GM23338 (cell line): ENCODE data around the gene SLC15A4. TPM values are rescaled to one million over a fixed set of nuclear protein-coding genes. Genes with fewer than 3 reads are reported as not detected.

Experiments
- ATAC-seq: fragments of 200-7000 bp; cut with Tn5 transposase; 3 replicates; pipeline ENCODE4 v1.9.1; 2020
- DNase-seq: peaks from one replicate; pipeline ENCODE4 v3.0.0-alpha.2; 2015; ENCODE audit warnings: low spot score
- H2AFZ ChIP-seq: fragments of 200-600 bp; sonication (generic); 2 replicates; pipeline ENCODE4 v1.8.0; 2016; ENCODE audit warnings: antibody characterized with exemption, mild to moderate bottlenecking, moderate library complexity
- H3F3A ChIP-seq: fragments of 200-600 bp; sonication (generic); replicated peaks from 2 replicates; pipeline ENCODE4 v1.8.0; 2017; ENCODE audit warnings: antibody characterized with exemption, mixed run types, low read depth
- H3K27ac ChIP-seq: fragments of 200-600 bp; sonication (generic); 2 replicates; pipeline ENCODE4 v1.6.1; 2016; ENCODE audit warnings: low read depth
- H3K27me3 ChIP-seq: fragments of 200-600 bp; sonication (generic); 2 replicates; pipeline ENCODE4 v1.8.0; 2016; ENCODE audit warnings: mild to moderate bottlenecking, mixed run types, moderate library complexity; ENCODE audit not compliant: insufficient read depth
- H3K36me3 ChIP-seq: fragments of 200-600 bp; sonication (generic); 2 replicates; pipeline ENCODE4 v1.8.0; 2016; ENCODE audit warnings: mild to moderate bottlenecking; ENCODE audit not compliant: insufficient read depth
- H3K4me1 ChIP-seq: fragments of 200-600 bp; sonication (generic); 2 replicates; pipeline ENCODE4 v1.8.0; 2016; ENCODE audit warnings: mild to moderate bottlenecking, moderate library complexity; ENCODE audit not compliant: insufficient read depth
- H3K4me2 ChIP-seq: fragments of 200-600 bp; sonication (generic); 2 replicates; pipeline ENCODE4 v1.7.1; 2017; ENCODE audit warnings: mixed run types
- H3K4me3 ChIP-seq: fragments of 200-600 bp; sonication (generic); 2 replicates; pipeline ENCODE4 v1.6.1; 2016; ENCODE audit warnings: mixed run types
- H3K79me2 ChIP-seq: fragments of 200-600 bp; sonication (generic); replicated peaks from 2 replicates; pipeline ENCODE4 v1.8.0; 2017; ENCODE audit warnings: mild to moderate bottlenecking; ENCODE audit not compliant: insufficient read depth
- H3K9me2 ChIP-seq: fragments of 200-600 bp; sonication (generic); 2 replicates; pipeline ENCODE4 v1.8.0; 2017; ENCODE audit not compliant: insufficient read depth
- H4K20me1 ChIP-seq: fragments of 200-600 bp; sonication (generic); replicated peaks from 2 replicates; pipeline ENCODE4 v1.8.0; 2017; ENCODE audit warnings: mild to moderate bottlenecking; ENCODE audit not compliant: insufficient read depth
- H3K27ac Mint-ChIP-seq: 2 replicates; pipeline ENCODE4 v1.8.0; 2020; ENCODE audit warnings: inconsistent platforms, mild to moderate bottlenecking, moderate library complexity, mixed read lengths
- H3K27me3 Mint-ChIP-seq: 3 replicates; pipeline ENCODE4 v1.8.0; 2022; ENCODE audit warnings: low read depth, mild to moderate bottlenecking, moderate library complexity, mixed read lengths, inconsistent platforms; ENCODE audit not compliant: insufficient read depth, poor library complexity
- H3K36me3 Mint-ChIP-seq: 3 replicates; pipeline ENCODE4 v1.8.0; 2021; ENCODE audit warnings: low read depth, mild to moderate bottlenecking, inconsistent platforms, moderate library complexity, mixed read lengths
- H3K4me1 Mint-ChIP-seq: 3 replicates; pipeline ENCODE4 v1.8.0; 2020; ENCODE audit warnings: mild to moderate bottlenecking, inconsistent platforms, mixed read lengths
- H3K4me3 Mint-ChIP-seq: 3 replicates; pipeline ENCODE4 v1.8.0; 2021; ENCODE audit warnings: moderate library complexity, mild to moderate bottlenecking, inconsistent platforms, mixed read lengths
- H3K9me3 Mint-ChIP-seq: 3 replicates; pipeline ENCODE4 v1.8.0; 2020; ENCODE audit warnings: moderate library complexity, mild to moderate bottlenecking, inconsistent platforms, mixed read lengths
- CREB1 ChIP-seq: fragments of 250-450 bp; sonication (Bioruptor Pico); IDR thresholded peaks from 2 replicates; pipeline ENCODE4 v1.5.0; 2020; ENCODE audit warnings: low read depth, mild to moderate bottlenecking, moderate library complexity
- ETS1 ChIP-seq: IDR thresholded peaks from 2 replicates; pipeline ENCODE4 v1.6.1; 2016; ENCODE audit warnings: antibody characterized with exemption
- EZH2 ChIP-seq: fragments of 200-600 bp; sonication (generic); IDR thresholded peaks from one replicate; pipeline ENCODE4 v1.8.0; 2017; ENCODE audit warnings: antibody characterized with exemption, mild to moderate bottlenecking, low read depth; ENCODE audit not compliant: unreplicated experiment
- EZH2phosphoT487 ChIP-seq: fragments of 200-600 bp; sonication (generic); IDR thresholded peaks from one replicate; pipeline ENCODE4 v1.8.1; 2018; ENCODE audit warnings: antibody characterized with exemption; ENCODE audit not compliant: unreplicated experiment
- JUNB ChIP-seq: IDR thresholded peaks from one replicate; pipeline ENCODE4 v1.6.1; 2016; ENCODE audit warnings: antibody characterized with exemption; ENCODE audit not compliant: unreplicated experiment
- NANOG ChIP-seq: IDR thresholded peaks from 2 replicates; pipeline ENCODE4 v1.6.1; 2016; ENCODE audit warnings: antibody characterized with exemption, borderline replicate concordance
- POLR2AphosphoS5 ChIP-seq: IDR thresholded peaks from 2 replicates; pipeline ENCODE4 v1.6.1; 2016; ENCODE audit warnings: antibody characterized with exemption, low read depth
- STAT1 ChIP-seq: IDR thresholded peaks from one replicate; pipeline ENCODE4 v1.6.1; 2016; ENCODE audit warnings: antibody characterized with exemption; ENCODE audit not compliant: unreplicated experiment
- ZNF114 ChIP-seq: fragments of 250-450 bp; sonication (Bioruptor Pico); IDR thresholded peaks from 2 replicates; pipeline ENCODE4 v1.5.0; 2020; ENCODE audit warnings: mild to moderate bottlenecking, moderate library complexity
- ZNF331 ChIP-seq: fragments of 250-450 bp; sonication (Bioruptor Pico); IDR thresholded peaks from 2 replicates; pipeline ENCODE4 v1.5.0; 2020; ENCODE audit warnings: low read depth, mild to moderate bottlenecking, moderate library complexity
- ZNF462 ChIP-seq: fragments of 250-450 bp; sonication (Bioruptor Pico); IDR thresholded peaks from 2 replicates; pipeline ENCODE4 v1.5.0; 2020; ENCODE audit warnings: mild to moderate bottlenecking, moderate library complexity
- polyA plus RNA-seq: library from polyadenylated mRNA; unstranded; fragments of >200 nt; fragmentation: Nextera tagmentation; extraction: Ambion mirVana; gene quantifications from 2 replicates; pipeline ENCODE4 v1.2.1, GENCODE V29; 2016
- total RNA-seq: library from RNA; depleted of rRNA; stranded (reverse); fragments of >200 nt; shearing (Covaris generic); gene quantifications from 2 replicates; pipeline ENCODE4 v1.2.3, GENCODE V29; 2014
- TF ChIP-seq, protein P1 (sequence below): IDR thresholded peaks from one replicate; pipeline ENCODE4 v1.6.1; 2018; ENCODE audit warnings: antibody characterized with exemption; ENCODE audit not compliant: unreplicated experiment
- TF ChIP-seq, protein P2 (sequence below), 2 experiments: fragments of 200-600 bp in 1 of 2; sonication (generic) in 1 of 2; conservative IDR thresholded peaks; 2 replicates each; pipeline versions ENCODE4 v1.5.1 to v1.6.1; 2016 to 2017; ENCODE audit warnings: antibody characterized with exemption in 2 of 2, low read depth in 2 of 2, mild to moderate bottlenecking in 2 of 2, moderate library complexity in 1 of 2

Gene SLC15A4
- total and polyA plus RNA-seq, 2 experiments from 2014 or later: 7.7 to 30.3 TPM

- Histone ChIP-seq H3K27me3 (no peaks in the 10 kb centered on the region), H3K79me2 (no peaks in the 10 kb centered on the region), H3K4me2 (no peak overlapping the region), H3F3A (no peaks in the 10 kb centered on the region), H3K27ac (no peak overlapping the region), H2AFZ (no peak overlapping the region), H4K20me1 (no peaks in the 10 kb centered on the region), H3K36me3 (0 out of 2 replicates have a peak, but pooled peaks cover 4% of the 10 kb centered on the region), H3K4me1 (no peaks in the 10 kb centered on the region), H3K9me2 (no peaks in the 10 kb centered on the region), H3K4me3 (no peak overlapping the region)
- no peak overlapping the region for H3K27ac Mint-ChIP-seq
- peaks cover 95% of the 10 kb centered on the region for H3K9me3 Mint-ChIP-seq
- no peak overlapping the region for H3K4me3 Mint-ChIP-seq
- no peaks in the 10 kb centered on the region for H3K4me1 Mint-ChIP-seq
- no peak for ATAC-seq
- peaks cover 2% of the 10 kb centered on the region for H3K27me3 Mint-ChIP-seq
- no peak for DNase-seq
- H3K36me3 Mint-ChIP-seq: peaks cover 61% of the 10 kb centered on the region
- TF ChIP-seq EZH2 (no peak), JUNB (no peak), ZNF331 (CRISPR knock-in tag) (no peak), STAT1 (no peak), POLR2AphosphoS5 (no peak), ETS1 (no peak), EZH2phosphoT487 (no peak), CREB1 (CRISPR knock-in tag) (no peak), ZNF462 (CRISPR knock-in tag) (no peak), NANOG (no peak), ZNF114 (CRISPR knock-in tag) (no peak)
- TF ChIP-seq, protein P1, sequence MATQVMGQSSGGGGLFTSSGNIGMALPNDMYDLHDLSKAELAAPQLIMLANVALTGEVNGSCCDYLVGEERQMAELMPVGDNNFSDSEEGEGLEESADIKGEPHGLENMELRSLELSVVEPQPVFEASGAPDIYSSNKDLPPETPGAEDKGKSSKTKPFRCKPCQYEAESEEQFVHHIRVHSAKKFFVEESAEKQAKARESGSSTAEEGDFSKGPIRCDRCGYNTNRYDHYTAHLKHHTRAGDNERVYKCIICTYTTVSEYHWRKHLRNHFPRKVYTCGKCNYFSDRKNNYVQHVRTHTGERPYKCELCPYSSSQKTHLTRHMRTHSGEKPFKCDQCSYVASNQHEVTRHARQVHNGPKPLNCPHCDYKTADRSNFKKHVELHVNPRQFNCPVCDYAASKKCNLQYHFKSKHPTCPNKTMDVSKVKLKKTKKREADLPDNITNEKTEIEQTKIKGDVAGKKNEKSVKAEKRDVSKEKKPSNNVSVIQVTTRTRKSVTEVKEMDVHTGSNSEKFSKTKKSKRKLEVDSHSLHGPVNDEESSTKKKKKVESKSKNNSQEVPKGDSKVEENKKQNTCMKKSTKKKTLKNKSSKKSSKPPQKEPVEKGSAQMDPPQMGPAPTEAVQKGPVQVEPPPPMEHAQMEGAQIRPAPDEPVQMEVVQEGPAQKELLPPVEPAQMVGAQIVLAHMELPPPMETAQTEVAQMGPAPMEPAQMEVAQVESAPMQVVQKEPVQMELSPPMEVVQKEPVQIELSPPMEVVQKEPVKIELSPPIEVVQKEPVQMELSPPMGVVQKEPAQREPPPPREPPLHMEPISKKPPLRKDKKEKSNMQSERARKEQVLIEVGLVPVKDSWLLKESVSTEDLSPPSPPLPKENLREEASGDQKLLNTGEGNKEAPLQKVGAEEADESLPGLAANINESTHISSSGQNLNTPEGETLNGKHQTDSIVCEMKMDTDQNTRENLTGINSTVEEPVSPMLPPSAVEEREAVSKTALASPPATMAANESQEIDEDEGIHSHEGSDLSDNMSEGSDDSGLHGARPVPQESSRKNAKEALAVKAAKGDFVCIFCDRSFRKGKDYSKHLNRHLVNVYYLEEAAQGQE: no peak
- TF ChIP-seq, protein P2, sequence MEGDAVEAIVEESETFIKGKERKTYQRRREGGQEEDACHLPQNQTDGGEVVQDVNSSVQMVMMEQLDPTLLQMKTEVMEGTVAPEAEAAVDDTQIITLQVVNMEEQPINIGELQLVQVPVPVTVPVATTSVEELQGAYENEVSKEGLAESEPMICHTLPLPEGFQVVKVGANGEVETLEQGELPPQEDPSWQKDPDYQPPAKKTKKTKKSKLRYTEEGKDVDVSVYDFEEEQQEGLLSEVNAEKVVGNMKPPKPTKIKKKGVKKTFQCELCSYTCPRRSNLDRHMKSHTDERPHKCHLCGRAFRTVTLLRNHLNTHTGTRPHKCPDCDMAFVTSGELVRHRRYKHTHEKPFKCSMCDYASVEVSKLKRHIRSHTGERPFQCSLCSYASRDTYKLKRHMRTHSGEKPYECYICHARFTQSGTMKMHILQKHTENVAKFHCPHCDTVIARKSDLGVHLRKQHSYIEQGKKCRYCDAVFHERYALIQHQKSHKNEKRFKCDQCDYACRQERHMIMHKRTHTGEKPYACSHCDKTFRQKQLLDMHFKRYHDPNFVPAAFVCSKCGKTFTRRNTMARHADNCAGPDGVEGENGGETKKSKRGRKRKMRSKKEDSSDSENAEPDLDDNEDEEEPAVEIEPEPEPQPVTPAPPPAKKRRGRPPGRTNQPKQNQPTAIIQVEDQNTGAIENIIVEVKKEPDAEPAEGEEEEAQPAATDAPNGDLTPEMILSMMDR (conservative IDR thresholded peaks at IDR 0.05; ENCODE audit: low read depth in 2 of 2): no peak
Observed at GRCh38 chr12:128792398-128792797, 31.4 kb downstream of the SLC15A4 start.
